SU-DHL-6 (cell line): ENCODE measurements around the gene SH3BGR.

ENCODE experiments used
- CTCF ChIP-seq: fragments of 200-600 bp; sonication (generic); IDR thresholded peaks from one replicate; pipeline ENCODE4 v1.5.1; 2017; ENCODE audit warnings: antibody characterized with exemption, mild to moderate bottlenecking, low read length, moderate library complexity; ENCODE audit not compliant: insufficient read depth, poor library complexity, severe bottlenecking
- EZH2phosphoT487 ChIP-seq: fragments of 200-600 bp; sonication (generic), shearing (Covaris generic); conservative IDR thresholded peaks from 2 replicates; pipeline ENCODE4 v1.6.1; 2018; ENCODE audit warnings: mild to moderate bottlenecking, antibody characterized with exemption, low read length, moderate library complexity, mixed read lengths

- TF ChIP-seq EZH2phosphoT487 = no peak
- no peak for TF ChIP-seq CTCF
Observed at GRCh38 chr21:39463308-39463707, 11.5 kb downstream of the SH3BGR start.
